Measurements from ENCODE around the gene NAE1.
A peak's percentile ranks its signal among the peaks of the same experiment; 100 is the strongest.
"Not testable (repeated sequence)": the region's sequence is repeated elsewhere in the genome, so short reads cannot be mapped to it uniquely, and the experiment has no call there.

NAE1 gene

GRCh38 chr16:66830422-66831404, at the start of gene NAE1:
TSS of gene NAE1 (minus strand) at chr16:66830976. CDS start at chr16:66830899, 77 bp downstream.
- peak; percentile 82 to 88 for DNase-seq (ENCODE audit: low read depth in 2 of 2)

- DNase-seq (ENCODE audit: low read depth in 2 of 2), result peak; percentile 71 to 72
Measured at GRCh38 chr16:66878067-66878466, 47.3 kb upstream of the NAE1 start.

GRCh38 chr16:66874079-66874775, 43.5 kb upstream of the NAE1 start:
- DNase-seq (ENCODE audit: low read depth in 2 of 2), result no peak

DNA sequence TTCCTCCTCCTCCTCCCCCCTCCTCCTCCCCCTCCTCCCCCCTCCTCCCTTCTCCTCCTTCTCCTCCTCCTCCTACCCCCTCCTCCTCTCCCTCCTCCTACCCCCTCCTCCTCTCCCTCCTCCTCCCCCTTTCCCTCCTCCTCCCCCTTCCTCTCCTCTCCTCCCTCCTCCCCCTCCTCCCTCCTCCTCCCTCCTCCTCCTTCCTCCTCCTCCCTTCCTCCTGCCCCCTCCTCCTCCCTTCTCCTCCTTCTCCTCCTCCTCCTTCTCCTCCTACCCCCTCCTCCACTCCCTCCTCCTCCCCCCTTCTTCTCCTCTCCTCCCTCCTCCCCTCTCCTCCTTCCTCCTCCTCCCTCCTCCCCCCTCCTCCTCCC, 42.9 kb upstream of the NAE1 start:
- no peak for DNase-seq (ENCODE audit: low read depth in 2 of 2)

DNA sequence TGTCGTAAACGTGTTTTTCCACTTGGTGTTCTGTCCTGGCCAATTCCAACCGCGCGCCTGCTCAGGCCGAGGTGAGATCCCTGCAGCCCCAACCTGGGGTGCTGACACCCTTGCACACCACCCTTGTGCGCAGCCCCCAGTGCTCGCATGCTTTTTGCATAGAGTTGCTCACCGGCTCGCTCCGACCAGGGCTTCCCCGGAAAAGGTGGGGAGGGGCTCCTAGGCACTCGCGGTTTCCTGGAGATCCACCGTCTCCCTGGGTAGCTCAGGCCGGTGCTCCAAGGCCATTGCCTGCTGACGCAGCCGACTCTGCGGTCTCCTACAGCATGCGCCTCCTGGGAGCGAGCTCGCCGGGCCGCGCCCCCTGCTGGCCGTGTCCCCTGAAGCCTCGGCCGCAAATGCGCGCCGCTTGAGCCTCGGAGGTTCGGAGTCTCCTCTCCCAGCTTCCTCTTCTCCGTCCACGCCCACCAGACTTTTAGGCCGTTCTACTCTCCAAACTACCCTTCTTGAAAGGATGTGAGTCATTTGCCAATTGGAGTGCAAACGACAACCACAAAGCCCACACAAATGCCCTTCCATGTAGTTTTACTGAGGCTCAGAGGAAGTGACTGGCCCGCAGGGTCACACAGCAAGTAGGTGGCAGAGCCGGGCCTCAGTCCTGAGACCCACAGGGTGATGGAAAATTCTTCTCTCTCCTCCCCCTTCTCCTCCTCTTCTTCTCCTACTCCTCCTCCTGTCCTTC, 42.3 kb upstream of the NAE1 start:
- peak; percentile 93 to 96 for DNase-seq (ENCODE audit: low read depth in 2 of 2)

DNA sequence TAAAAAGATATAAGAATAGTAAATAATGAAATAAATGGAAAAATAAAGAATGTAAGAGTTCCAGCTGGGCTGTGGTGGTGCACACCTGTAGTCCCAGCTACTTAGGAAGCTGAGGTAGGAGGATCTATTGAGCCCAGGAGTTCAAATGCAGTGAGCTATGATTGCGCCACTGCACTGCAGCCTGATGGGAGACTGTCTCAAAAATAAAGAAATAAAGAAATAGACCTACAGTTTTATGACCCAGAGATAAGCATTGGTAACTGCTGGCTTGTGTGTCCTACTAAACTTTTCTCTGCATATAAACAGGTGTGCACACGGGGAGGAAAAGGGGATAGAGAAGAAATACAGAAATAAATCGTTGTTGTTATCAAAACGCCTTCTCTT, 41.8 kb upstream of the NAE1 start:
- DNase-seq (ENCODE audit: low read depth in 2 of 2), result no peak

DNA sequence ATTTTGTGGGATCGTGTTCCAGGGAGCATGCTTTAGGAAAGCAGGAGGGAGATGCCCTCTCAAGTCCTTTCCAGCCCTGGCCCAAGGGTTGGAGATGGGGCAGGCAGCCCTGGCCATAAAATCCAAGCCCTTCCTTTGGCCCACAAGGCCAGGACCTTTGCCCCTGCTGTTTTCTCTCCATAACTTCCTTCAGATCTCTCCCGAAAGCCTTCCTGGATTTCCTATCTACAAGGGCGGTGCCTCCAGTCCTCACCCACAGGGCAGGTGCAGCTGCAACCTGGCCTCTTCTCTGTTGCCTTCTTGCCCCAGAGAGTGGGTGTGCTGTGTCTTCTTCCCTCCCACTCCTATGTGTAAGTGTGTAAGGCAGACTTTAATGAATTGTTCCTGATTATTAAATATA, 41.1 kb upstream of the NAE1 start:
- DNase-seq (ENCODE audit: low read depth in 2 of 2), result no peak

DNA sequence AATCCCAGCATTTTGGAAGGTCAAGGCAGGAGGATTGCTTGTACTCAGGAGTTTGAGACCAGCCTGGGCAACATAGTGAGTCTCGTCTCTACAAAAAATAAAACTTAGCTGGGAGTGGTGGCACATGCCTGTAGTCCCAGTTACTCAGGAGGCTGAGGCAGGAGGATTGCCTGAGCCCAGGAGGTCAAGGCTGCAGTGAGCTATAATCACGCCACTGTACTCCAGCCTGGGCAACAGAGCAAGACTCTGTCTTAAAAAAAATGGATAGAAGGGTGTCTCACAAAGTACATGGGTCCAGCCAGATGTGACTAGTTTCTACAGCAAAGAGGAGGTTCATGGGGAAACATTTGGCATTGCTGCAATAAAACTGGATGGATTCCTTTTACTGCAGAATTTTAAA, 40.6 kb upstream of the NAE1 start:
- DNase-seq (ENCODE audit: low read depth in 2 of 2), result not testable (repeated sequence)

- no peak for DNase-seq (ENCODE audit: low read depth in 2 of 2)
Measured at GRCh38 chr16:66869424-66869823, 38.6 kb upstream of the NAE1 start.

DNA sequence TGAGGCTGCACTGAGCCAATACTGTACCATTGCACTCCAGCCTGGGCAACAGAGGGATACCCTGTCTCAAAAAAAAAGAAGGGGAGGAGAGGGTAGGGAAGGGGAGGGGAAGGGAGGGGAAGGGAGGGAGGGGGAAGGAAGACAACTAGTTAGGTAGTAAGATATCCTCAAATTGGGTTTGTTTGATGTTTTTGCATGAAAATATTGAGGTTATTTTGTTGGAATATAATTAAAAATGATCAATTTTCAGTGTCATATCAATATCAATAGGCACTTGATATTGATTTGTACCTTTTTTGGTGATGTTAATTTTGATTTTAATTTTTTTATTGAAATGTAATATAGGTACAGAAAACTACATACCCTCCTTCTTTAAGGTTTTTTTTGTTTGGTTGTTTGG, 32.9 kb upstream of the NAE1 start:
- no peak for DNase-seq (ENCODE audit: low read depth in 2 of 2)

- no peak for DNase-seq (ENCODE audit: low read depth in 2 of 2)
Measured at GRCh38 chr16:66862023-66862520, 31.3 kb upstream of the NAE1 start.

DNA sequence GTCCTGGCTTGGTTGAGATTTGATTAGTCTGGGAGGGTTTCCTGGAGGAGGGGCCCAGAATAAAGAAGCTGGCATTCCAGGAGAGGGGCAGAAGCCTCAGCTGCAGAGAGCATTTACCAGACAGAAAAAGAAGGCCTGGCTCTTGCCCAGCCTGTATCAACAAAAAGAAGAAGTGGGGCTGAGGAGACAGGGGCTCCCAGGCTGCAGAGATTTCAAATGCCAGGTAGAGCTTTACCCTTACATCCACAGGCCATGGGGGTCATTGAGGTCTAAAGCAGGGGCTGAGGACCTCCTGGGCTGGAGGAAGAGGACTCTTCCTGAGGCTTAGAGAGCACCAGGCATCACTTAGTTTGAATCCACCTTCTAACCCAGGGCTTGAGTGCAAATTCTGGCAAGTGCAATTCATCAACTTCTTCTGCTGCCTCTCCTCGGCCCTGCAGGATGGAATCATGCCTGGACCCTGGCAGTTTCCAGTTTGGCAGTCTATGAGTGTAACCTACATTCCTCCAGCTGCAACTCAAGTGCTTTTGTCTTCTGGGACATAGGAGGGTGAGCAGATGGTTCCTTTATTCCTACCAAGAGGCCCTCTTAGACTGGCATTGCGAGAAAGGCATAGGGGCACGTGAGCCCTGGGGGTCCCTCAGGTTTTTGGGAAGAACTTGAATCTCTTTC, 28.8 kb upstream of the NAE1 start:
- no peak for DNase-seq (ENCODE audit: low read depth in 2 of 2)

DNA sequence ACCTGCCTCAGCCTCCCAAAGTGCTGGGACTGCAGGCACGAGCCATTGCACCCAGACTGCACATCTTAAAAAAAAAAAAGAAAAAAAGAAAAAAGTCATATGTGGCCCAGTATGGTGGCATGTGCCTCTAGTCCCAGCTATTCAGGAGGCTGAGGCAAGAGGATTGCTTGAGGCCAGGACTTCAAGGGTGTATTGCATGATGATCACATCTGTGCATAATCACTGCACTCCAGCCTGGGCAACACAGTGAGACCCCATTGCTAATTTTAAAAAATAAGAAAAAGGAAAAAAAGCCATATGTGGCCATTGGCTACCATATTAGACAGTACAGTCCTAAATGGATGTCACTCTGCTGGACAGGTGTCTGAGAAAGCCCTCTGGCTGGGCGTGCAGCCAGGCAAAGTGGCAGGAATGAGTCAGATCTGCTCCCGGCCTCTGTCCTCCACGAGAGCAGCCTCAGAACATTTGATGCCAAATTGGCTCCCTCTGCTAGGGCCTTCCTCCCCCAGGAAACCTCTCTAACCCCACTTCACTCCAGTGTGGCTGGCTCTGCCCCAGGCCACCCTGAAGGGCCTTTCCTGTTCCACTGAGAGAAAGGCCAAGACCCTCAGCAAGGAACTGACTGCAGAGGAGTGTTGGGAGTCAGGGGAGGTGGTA, 28.1 kb upstream of the NAE1 start:
- DNase-seq (ENCODE audit: low read depth in 2 of 2), result no peak

DNA sequence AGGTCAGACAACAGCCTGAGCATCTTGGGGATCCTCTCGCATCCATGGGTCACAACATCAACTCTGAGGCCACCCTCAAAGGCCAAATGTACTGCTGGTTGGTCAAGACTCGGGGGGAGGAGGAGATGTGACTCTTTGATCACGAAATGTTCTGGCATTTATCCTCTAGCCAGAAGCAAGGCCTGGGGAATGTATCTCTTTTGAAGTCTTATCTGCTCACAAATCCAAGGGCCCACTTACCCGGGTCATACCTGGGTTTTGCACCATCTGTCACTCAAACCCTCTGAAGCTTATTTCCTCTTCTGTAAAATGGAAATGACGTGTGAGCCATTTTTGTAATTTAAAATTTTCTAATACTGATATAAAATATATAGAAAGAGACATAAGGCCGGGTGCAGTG, 26.7 kb upstream of the NAE1 start:
- no peak for DNase-seq (ENCODE audit: low read depth in 2 of 2)

DNA sequence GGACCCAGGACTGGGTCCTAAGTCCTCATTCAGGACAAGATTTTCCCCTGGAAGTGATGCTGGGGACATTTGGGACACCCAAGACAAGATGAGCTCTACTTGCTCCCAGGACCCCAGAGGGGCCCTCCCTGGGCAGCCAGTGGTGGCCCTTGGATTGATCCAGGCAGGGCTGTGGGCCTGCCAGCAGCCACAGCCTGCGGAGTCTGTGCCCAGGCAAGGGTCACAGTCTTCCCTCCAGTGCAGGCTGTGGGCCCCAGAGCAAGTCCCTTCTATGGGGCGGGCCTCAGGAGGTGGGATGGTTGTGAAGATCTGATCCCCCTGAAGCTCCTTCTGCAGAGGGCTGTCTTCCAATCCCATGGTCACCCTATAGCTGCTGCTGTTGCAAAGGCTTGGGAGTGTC, 26.0 kb upstream of the NAE1 start:
- no peak for DNase-seq (ENCODE audit: low read depth in 2 of 2)

GRCh38 chr16:66856184-66856730, 25.5 kb upstream of the NAE1 start:
- DNase-seq (ENCODE audit: low read depth in 2 of 2), result no peak

DNA sequence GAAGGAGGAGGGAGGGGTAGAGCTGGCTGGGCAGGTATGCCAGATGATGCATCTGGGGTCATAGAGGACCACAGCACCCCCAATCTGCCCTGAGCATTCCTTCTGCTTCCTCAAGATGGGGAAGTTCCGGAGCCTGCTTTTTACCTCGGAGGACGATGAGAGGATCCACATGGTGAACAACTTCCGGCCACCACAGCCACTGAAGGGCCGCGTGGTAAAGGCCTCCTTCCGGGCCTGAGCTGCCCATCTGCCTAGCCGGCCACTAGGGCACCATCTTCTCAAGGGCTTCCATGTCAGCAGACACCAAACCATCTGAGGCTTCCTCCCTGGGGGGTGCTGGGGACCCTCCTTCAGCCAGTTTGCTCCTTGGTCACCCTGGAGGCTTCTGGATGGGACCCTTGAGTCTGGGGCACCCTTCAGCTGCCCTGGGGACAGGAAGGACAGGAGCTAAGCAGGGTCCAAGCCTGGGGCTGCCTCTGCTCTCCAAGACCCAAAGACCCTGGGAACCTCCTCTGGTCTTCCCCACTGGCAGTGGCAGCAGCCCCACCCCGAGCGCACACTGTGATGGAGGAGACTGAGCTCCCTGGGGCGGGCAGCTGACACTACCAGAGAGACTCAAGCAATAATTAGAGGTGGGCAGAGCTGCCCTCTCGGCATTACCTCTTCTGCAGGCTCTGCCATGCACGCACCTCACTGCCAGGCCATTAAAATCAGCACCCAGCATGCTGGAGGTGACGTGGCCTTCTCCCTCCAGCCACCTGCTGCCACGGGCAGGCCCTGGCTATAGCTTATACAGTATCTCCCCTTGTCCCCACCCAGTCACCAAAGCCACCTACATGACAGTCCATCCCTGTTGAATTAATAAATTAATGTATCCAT, 22.7 kb upstream of the NAE1 start:
- no peak for DNase-seq (ENCODE audit: low read depth in 2 of 2)

DNA sequence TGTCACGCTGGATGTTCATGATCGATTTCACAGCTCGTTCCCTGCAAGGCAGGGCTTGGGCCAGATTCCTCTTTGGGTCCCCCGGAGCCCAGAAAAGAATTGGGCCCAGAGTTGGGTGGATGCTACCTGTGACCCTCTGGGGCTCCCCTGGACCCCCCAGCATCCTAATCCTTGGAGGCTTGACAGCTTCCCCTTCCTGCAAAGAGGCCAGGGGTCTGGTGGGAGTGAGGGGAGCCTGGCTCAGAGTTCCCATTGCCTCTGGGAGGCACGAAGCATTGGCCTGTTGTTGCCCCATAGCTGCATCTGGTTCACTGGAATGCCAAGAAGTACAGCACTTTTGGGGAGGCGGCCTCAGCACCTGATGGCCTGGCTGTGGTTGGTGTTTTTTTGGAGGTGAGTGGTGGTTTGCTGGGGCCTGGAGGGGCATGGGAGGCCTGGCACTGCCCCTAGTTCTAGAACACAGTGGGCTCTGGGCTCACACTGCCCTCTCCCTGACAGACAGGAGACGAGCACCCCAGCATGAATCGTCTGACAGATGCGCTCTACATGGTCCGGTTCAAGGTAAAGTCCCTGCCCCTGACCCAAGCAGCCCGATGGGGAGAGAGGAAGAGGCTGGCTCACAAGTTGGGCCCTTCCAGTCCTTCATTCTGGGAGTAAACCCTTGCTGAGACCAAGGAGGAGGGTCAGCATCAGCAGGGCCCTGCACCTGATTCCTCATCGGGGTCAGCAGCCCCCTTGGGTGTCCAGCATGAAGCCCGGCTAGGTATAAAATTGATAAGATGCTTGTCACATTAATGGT, 20.6 kb upstream of the NAE1 start:
- no peak for DNase-seq (ENCODE audit: low read depth in 2 of 2)

Data from stimulated activated CD8-positive, alpha-beta memory T cell treated with anti-CD3 and anti-CD28 coated beads, Interleukin-15, amount 100 ng/mL, for 48 hours (primary cell).